Effector memory CD4-positive, alpha-beta T cell (primary cell): ENCODE results near the gene ZKSCAN2.

Experiments used
- DNase-seq, 3 donors: peaks; one replicate each; pipeline ENCODE4 v3.0.0-alpha.2; 2020
- H3K27ac ChIP-seq: 2 replicates; pipeline ENCODE4 v1.7.0; 2013; ENCODE audit warnings: mild to moderate bottlenecking, low read length, moderate library complexity; ENCODE audit not compliant: insufficient read depth, poor library complexity, severe bottlenecking
- H3K27me3 ChIP-seq: replicated peaks from 2 replicates; pipeline ENCODE4 v1.7.0; 2013; ENCODE audit warnings: mild to moderate bottlenecking, low read length; ENCODE audit not compliant: insufficient read depth, control insufficient read depth, poor library complexity, severe bottlenecking
- H3K36me3 ChIP-seq: 2 replicates; pipeline ENCODE4 v1.7.0; 2013; ENCODE audit warnings: mild to moderate bottlenecking, low read length, moderate library complexity; ENCODE audit not compliant: control insufficient read depth, insufficient read depth
- H3K4me1 ChIP-seq: 2 replicates; pipeline ENCODE4 v1.7.0; 2013; ENCODE audit warnings: low read length, mild to moderate bottlenecking; ENCODE audit not compliant: control insufficient read depth, insufficient read depth, poor library complexity, severe bottlenecking
- H3K4me3 ChIP-seq: 2 replicates; pipeline ENCODE4 v1.7.0; 2013; ENCODE audit warnings: low read length, low read depth, mild to moderate bottlenecking; ENCODE audit not compliant: insufficient read depth, poor library complexity, severe bottlenecking
- H3K9me3 ChIP-seq: 2 replicates; pipeline ENCODE4 v1.7.0; 2013; ENCODE audit warnings: mild to moderate bottlenecking, low read length, moderate library complexity; ENCODE audit not compliant: control insufficient read depth
- total RNA-seq, 3 donors: gene quantifications; one replicate each; lab custom pipeline; 2026; lab: John Stamatoyannopoulos, UW

ZKSCAN2 gene
- total RNA-seq = 7.9 to 13.0 (median 8.0) reads per million in 3 donors

- peak within 1 kb of the TSS; percentile 70 for H3K4me3 ChIP-seq
- peak; percentile 63 to 73 (median 67) for DNase-seq
- H3K4me1 ChIP-seq = peaks cover 26% of the 10 kb centered on the region
- H3K27ac ChIP-seq = peak within 1 kb of the TSS; percentile 86
- peaks cover under 1% of the 10 kb centered on the region for H3K36me3 ChIP-seq
- H3K27me3 ChIP-seq = no peaks in the 10 kb centered on the region
- no peaks in the 10 kb centered on the region for H3K9me3 ChIP-seq
Observed at GRCh38 chr16:25257470-25257955, at the start of gene ZKSCAN2. Gene ZKSCAN2, minus strand, starts transcription at chr16:25257845. Its CDS starts 718 bp downstream, at chr16:25257127.

GRCh38 chr16:25299792-25300590, 42.3 kb upstream of the ZKSCAN2 start:
- Histone ChIP-seq H3K4me1 (no peaks in the 10 kb centered on the region), H3K4me3 (no peak overlapping the region), H3K36me3 (no peaks in the 10 kb centered on the region), H3K9me3 (no peaks in the 10 kb centered on the region), H3K27me3 (no peaks in the 10 kb centered on the region), H3K27ac (no peak overlapping the region)
- no peak for DNase-seq

GRCh38 chr16:25298165-25298872, 40.7 kb upstream of the ZKSCAN2 start:
- no peaks in the 10 kb centered on the region for H3K36me3 ChIP-seq
- no peaks in the 10 kb centered on the region for H3K27me3 ChIP-seq
- DNase-seq = no peak
- H3K4me1 ChIP-seq = no peaks in the 10 kb centered on the region
- H3K4me3 ChIP-seq = no peak overlapping the region
- H3K27ac ChIP-seq = no peak overlapping the region
- H3K9me3 ChIP-seq = no peaks in the 10 kb centered on the region

- Histone ChIP-seq H3K27me3 (no peaks in the 10 kb centered on the region), H3K4me1 (no peaks in the 10 kb centered on the region), H3K9me3 (no peaks in the 10 kb centered on the region), H3K27ac (no peak overlapping the region), H3K4me3 (no peak overlapping the region), H3K36me3 (no peaks in the 10 kb centered on the region)
- DNase-seq = no peak
Observed at GRCh38 chr16:25297151-25297787, 39.6 kb upstream of the ZKSCAN2 start.

- H3K27ac ChIP-seq = no peak overlapping the region
- no peaks in the 10 kb centered on the region for H3K9me3 ChIP-seq
- no peaks in the 10 kb centered on the region for H3K36me3 ChIP-seq
- no peaks in the 10 kb centered on the region for H3K27me3 ChIP-seq
- no peak overlapping the region for H3K4me3 ChIP-seq
- DNase-seq = no peak
- no peaks in the 10 kb centered on the region for H3K4me1 ChIP-seq
Observed at GRCh38 chr16:25291580-25291979, 33.9 kb upstream of the ZKSCAN2 start.

GRCh38 chr16:25289466-25289865, 31.8 kb upstream of the ZKSCAN2 start:
- H3K36me3 ChIP-seq = no peaks in the 10 kb centered on the region
- no peak overlapping the region for H3K27ac ChIP-seq
- no peaks in the 10 kb centered on the region for H3K27me3 ChIP-seq
- H3K9me3 ChIP-seq = no peaks in the 10 kb centered on the region
- no peaks in the 10 kb centered on the region for H3K4me1 ChIP-seq
- H3K4me3 ChIP-seq = no peak overlapping the region
- DNase-seq = no peak

- Histone ChIP-seq H3K4me3 (no peak overlapping the region), H3K36me3 (no peaks in the 10 kb centered on the region), H3K27me3 (no peaks in the 10 kb centered on the region), H3K27ac (no peak overlapping the region), H3K9me3 (no peaks in the 10 kb centered on the region), H3K4me1 (no peaks in the 10 kb centered on the region)
- DNase-seq = no peak
Observed at GRCh38 chr16:25279491-25279890, 21.8 kb upstream of the ZKSCAN2 start.

DNA sequence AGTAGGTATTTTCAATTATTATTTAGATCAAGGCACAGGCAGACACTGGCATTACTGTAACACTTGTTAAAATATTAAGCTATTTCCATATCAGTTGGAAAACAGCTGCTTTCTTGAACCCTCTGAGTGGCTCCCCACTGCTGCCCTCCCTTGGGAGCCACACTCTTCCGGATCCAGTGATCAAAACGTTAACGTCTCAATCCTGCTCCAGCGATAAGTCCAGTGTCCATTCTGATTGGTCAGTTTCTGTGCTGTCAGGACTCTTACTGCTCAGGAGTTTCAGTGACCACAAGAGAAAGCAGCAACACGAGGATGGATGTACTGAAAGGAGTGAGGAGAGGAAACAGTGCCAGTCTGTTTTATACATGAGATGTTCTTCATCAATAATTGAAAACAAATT, 13.8 kb upstream of the ZKSCAN2 start:
- no peak overlapping the region for H3K27ac ChIP-seq
- no peaks in the 10 kb centered on the region for H3K27me3 ChIP-seq
- H3K4me1 ChIP-seq = no peaks in the 10 kb centered on the region
- no peak for DNase-seq
- no peak overlapping the region for H3K4me3 ChIP-seq
- no peaks in the 10 kb centered on the region for H3K36me3 ChIP-seq
- no peaks in the 10 kb centered on the region for H3K9me3 ChIP-seq

DNA sequence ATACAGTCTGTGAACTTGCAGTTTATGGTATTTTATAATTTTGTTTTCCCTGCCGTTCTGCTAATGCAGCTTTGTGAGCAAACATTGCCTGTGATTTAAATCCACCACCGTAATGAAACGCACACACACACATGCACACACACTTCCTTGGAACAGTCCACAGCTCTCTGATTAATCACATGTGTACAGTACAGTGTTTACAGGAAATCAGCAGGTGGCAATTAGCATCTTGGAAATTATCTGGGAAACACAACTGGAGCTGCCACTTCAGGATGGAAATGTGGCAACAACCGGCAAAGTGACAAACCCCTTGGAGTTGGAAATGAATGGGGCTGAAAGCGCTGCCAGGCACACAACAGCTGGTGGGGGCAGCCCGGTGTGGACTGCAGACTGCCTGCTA, 12.9 kb upstream of the ZKSCAN2 start:
- no peak for DNase-seq
- no peak overlapping the region for H3K4me3 ChIP-seq
- H3K9me3 ChIP-seq = no peaks in the 10 kb centered on the region
- H3K27ac ChIP-seq = no peak overlapping the region
- no peaks in the 10 kb centered on the region for H3K27me3 ChIP-seq
- H3K36me3 ChIP-seq = no peaks in the 10 kb centered on the region
- no peaks in the 10 kb centered on the region for H3K4me1 ChIP-seq

- Histone ChIP-seq H3K4me3 (no peak overlapping the region), H3K4me1 (no peaks in the 10 kb centered on the region), H3K9me3 (no peaks in the 10 kb centered on the region), H3K27ac (no peak overlapping the region), H3K27me3 (no peaks in the 10 kb centered on the region), H3K36me3 (no peaks in the 10 kb centered on the region)
- DNase-seq = no peak
Observed at GRCh38 chr16:25269879-25270278, 12.2 kb upstream of the ZKSCAN2 start.
